Tibial nerve (tissue), 4 donors: Measurements from ENCODE around the gene GPR151.

Experiments used
- CTCF ChIP-seq, 5 experiments: fragments of 200-600 bp in 3 of 5; fragments of 450-650 bp in 2 of 5; sonication (generic) in 3 of 5; IDR thresholded peaks; one replicate each; pipeline ENCODE4 v1.5.1; 2016 to 2019; ENCODE audit warnings: antibody characterized with exemption in 5 of 5, mild to moderate bottlenecking in 3 of 5, moderate library complexity in 2 of 5
- EP300 ChIP-seq, 2 donors: sonication (generic); formaldehyde crosslinking; IDR thresholded peaks; one replicate each; pipeline ENCODE4 v1.6.1; 2017; ENCODE audit warnings: antibody characterized with exemption in 2 of 2, mild to moderate bottlenecking in 1 of 2
- POLR2A ChIP-seq, 2 donors: fragments of 450-650 bp; IDR thresholded peaks; one replicate each; pipeline ENCODE4 v1.6.1; 2017; ENCODE audit warnings: antibody characterized with exemption in 2 of 2, mild to moderate bottlenecking in 2 of 2, moderate library complexity in 2 of 2

DNA sequence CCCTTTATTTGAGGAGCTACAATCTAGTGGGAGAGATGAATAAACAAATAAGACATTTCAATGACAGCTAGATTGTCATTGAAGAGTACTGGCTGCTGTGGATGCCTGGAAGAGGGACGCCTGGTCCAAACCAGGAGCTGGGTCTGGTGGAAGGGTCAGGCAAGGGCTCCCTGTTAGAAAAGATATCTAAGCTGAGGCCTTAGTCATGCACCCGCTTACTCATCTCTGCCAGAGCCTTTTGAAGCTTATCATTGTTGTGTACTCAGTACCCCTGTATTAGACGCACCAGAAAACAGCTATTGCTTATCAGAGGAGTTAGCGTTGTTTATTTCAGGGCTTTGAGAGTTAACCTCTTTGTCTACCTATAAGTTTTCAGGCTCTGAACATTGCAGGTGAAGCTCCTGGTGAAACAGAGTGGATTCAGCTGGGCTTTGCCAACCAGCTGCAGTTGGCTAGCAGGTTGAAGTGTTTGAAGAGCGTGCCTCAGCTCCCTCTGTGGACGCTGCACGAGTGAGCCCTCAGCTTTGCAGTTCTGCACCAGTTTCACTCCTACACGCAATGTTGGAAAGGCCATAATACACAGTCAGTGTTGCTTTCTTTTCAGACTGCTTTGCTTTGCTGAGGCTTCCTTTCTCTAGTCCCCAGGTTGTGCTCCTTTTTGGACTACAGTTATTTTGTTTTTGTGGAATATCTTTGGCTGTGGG, 5.6 kb upstream of the GPR151 start:
- TF ChIP-seq POLR2A (IDR thresholded peaks at IDR 0.05), result no peak
- no peak for TF ChIP-seq CTCF (IDR thresholded peaks at IDR 0.05)
- no peak for TF ChIP-seq EP300 (IDR thresholded peaks at IDR 0.05)
